WERI-Rb-1 (cell line): ENCODE measurements around the gene CPT1A.

Experiments
- DNase-seq: peaks from one replicate; pipeline ENCODE4 v3.0.0-alpha.2; 2020
- H3K27ac ChIP-seq: fragments of 250-450 bp; sonication (Bioruptor Pico); 2 replicates; pipeline ENCODE4 v1.5.1; 2020; ENCODE audit warnings: mild to moderate bottlenecking, moderate library complexity
- H3K27me3 ChIP-seq: fragments of 250-450 bp; sonication (Bioruptor Pico); 2 replicates; pipeline ENCODE4 v1.5.1; 2021; ENCODE audit warnings: mild to moderate bottlenecking, low read depth, moderate library complexity; ENCODE audit not compliant: insufficient read depth, severe bottlenecking
- H3K36me3 ChIP-seq: fragments of 250-450 bp; sonication (Bioruptor Pico); 2 replicates; pipeline ENCODE4 v1.5.1; 2020; ENCODE audit warnings: mild to moderate bottlenecking, moderate library complexity
- H3K4me3 ChIP-seq: 2 replicates; pipeline ENCODE4 v1.5.1; 2011; ENCODE audit warnings: low read depth, mild to moderate bottlenecking, control low read depth, low read length
- H3K9me3 ChIP-seq: fragments of 250-450 bp; sonication (Bioruptor Pico); 2 replicates; pipeline ENCODE4 v1.5.1; 2021; ENCODE audit warnings: mild to moderate bottlenecking, moderate library complexity; ENCODE audit not compliant: severe bottlenecking
- TF ChIP-seq, protein P1 (sequence below): IDR thresholded peaks from 2 replicates; pipeline ENCODE4 v1.5.1; 2011; ENCODE audit warnings: low read depth, mild to moderate bottlenecking, control low read depth, inconsistent platforms, low read length

CPT1A gene

DNA sequence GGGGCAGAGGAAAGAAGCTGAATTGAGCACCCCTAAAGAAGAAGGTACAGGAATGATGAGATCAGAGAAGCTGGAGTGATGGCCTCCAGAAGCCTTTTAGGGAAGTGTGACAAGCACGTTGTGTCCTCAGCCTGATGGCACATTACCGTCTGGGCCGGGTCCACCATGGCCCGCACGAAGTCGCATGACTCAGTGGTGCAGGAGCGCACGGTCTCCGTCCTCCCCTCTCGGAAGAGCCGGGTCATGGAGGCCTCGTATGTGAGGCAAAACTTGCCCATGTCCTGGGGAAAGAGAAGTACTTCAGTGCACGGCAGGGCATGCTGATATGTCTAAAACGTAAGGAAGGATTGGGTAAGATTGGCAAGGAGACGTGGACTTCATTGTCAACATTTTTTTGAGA, 79.2 kb downstream of the CPT1A start:
- H3K4me3 ChIP-seq, result no peak overlapping the region
- no peaks in the 10 kb centered on the region for H3K9me3 ChIP-seq
- H3K27me3 ChIP-seq, result no peaks in the 10 kb centered on the region
- H3K36me3 ChIP-seq, result no peaks in the 10 kb centered on the region
- H3K27ac ChIP-seq, result peak overlapping the region; percentile 55
- DNase-seq, result no peak
- TF ChIP-seq, protein P1, sequence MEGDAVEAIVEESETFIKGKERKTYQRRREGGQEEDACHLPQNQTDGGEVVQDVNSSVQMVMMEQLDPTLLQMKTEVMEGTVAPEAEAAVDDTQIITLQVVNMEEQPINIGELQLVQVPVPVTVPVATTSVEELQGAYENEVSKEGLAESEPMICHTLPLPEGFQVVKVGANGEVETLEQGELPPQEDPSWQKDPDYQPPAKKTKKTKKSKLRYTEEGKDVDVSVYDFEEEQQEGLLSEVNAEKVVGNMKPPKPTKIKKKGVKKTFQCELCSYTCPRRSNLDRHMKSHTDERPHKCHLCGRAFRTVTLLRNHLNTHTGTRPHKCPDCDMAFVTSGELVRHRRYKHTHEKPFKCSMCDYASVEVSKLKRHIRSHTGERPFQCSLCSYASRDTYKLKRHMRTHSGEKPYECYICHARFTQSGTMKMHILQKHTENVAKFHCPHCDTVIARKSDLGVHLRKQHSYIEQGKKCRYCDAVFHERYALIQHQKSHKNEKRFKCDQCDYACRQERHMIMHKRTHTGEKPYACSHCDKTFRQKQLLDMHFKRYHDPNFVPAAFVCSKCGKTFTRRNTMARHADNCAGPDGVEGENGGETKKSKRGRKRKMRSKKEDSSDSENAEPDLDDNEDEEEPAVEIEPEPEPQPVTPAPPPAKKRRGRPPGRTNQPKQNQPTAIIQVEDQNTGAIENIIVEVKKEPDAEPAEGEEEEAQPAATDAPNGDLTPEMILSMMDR, result no peak

DNA sequence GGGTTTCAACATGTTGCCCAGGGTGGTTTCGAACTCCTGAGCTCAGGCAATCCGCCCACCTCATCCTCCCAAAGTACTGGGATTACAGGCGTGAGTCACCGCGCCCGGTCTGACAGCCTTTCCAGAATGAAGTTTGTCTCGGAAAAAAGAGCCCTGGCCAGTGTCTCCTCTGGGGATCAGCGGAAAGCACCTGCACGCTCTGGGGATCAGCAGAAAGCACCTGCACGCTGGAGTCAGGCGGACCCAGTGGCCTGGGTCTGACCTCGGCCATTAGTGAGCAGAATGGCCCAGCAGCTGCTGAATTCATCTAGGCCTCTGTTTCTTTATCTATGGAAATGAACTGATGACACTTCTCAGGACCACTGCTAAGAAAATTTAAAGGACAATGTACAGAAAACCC, 79.9 kb downstream of the CPT1A start:
- no peaks in the 10 kb centered on the region for H3K36me3 ChIP-seq
- H3K27me3 ChIP-seq, result no peaks in the 10 kb centered on the region
- no peak overlapping the region for H3K4me3 ChIP-seq
- TF ChIP-seq, protein P1, result no peak
- H3K9me3 ChIP-seq, result no peaks in the 10 kb centered on the region
- H3K27ac ChIP-seq, result peak overlapping the region; percentile 55
- DNase-seq, result peak; percentile 63

DNA sequence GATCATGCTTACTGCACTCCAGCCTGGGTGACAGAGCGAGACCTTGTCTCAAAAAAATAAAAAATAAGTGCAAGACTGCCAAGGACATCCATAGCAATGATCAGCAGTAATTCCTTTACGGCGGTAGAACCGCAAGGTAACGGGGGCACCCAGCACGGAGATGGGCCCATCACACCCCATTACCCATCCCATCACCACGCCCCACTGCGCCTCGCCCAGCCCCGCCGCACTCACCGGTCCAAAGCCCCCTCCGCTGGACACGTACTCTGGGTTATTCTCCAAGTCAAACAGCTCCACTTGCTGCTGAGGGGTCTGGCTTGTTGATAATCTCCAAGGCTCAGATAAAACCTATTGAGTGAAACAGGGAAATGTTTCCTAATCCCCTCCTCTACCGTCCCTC, 81.7 kb downstream of the CPT1A start:
- Histone ChIP-seq H3K27me3 (no peaks in the 10 kb centered on the region), H3K4me3 (no peak overlapping the region), H3K27ac (no peak overlapping the region), H3K36me3 (no peaks in the 10 kb centered on the region), H3K9me3 (no peaks in the 10 kb centered on the region)
- TF ChIP-seq, protein P1, result no peak
- peak; percentile 27 for DNase-seq

DNA sequence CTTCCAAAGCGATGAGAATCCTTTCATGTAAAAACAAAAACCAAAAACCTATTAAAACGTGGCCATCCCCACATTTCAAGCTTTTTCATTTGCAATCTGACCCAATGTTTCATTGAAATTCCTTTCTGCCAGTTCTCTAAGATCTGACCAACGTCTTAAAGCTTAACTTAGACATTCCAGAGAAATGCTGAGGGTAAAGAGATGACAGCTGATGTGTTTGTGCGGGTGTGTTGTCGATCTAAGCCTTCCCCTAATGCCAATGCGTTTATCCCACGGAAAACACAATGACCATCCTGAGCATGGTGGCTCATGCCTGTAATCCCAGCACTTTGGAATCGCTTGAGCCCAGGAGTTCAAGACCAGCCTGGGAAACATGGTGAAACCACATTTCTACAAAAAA, 84.0 kb downstream of the CPT1A start:
- H3K36me3 ChIP-seq, result no peaks in the 10 kb centered on the region
- no peaks in the 10 kb centered on the region for H3K27me3 ChIP-seq
- DNase-seq, result no peak
- no peak overlapping the region for H3K4me3 ChIP-seq
- no peak overlapping the region for H3K27ac ChIP-seq
- TF ChIP-seq, protein P1, result no peak
- H3K9me3 ChIP-seq, result no peaks in the 10 kb centered on the region

DNA sequence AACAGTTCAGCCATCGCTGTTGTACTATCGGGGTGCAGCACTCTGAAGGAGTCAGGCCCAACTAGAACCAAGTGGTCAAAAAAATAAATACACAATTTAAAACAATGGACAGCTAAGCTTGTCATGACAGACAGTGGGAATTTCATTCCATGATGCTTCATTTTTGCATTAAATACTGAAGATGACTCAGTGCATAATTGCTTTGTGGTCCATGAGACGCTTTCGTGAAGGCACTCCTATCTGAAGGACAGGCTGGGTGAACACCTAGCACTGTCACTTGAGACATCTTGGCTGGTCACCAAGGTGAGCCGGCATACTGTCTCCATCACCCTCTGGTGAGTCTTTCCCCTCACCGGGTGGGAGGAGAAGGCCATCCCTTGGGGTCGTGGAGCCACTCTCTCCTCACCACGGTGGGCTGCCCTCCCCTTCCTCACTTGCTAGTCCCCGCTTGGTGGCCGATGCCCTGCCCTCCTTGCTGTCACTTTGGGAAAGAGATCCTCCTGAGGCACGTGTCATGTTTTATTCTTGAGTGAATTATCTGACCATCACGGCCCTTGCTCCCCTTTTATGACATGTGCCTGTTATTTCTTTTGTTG, 85.4 kb downstream of the CPT1A start:
- TF ChIP-seq, protein P1, result no peak
- H3K27me3 ChIP-seq, result no peaks in the 10 kb centered on the region
- no peak overlapping the region for H3K4me3 ChIP-seq
- no peaks in the 10 kb centered on the region for H3K9me3 ChIP-seq
- no peak for DNase-seq
- H3K27ac ChIP-seq, result no peak overlapping the region
- no peaks in the 10 kb centered on the region for H3K36me3 ChIP-seq

DNA sequence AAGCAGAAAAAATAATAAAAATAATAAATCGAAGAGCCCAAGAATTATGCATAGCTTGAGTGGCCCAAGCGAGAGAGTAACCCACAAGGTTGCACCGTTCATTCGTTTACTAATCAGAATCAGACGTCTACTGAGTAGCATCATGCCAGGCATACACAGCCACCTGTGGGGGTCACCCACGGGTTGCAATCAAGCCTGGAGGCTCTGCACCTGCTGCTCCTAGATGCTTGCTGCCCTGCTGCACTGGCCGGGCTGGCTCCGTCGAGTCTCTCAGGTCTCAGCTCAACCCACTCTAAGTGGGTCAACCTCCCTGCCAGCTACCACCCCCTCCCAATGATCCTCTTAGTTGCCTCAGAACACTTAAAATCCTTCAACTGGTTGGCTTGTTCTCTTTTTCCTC, 88.4 kb downstream of the CPT1A start:
- TF ChIP-seq, protein P1, result peak; percentile 81
- peak; percentile 85 for DNase-seq
- Histone ChIP-seq H3K9me3 (no peaks in the 10 kb centered on the region), H3K36me3 (no peaks in the 10 kb centered on the region), H3K27me3 (no peaks in the 10 kb centered on the region), H3K27ac (no peak overlapping the region), H3K4me3 (no peak overlapping the region)
